OCI-LY1 (cell line): ENCODE results near the gene PATE1.

Experiments used
- CTCF ChIP-seq: fragments of 200-600 bp; sonication (generic), shearing (Covaris generic); IDR thresholded peaks from 2 replicates; pipeline ENCODE4 v1.5.1; 2017; ENCODE audit warnings: mild to moderate bottlenecking, antibody characterized with exemption, low read length, moderate library complexity, mixed read lengths
- EZH2 ChIP-seq: fragments of 200-600 bp; sonication (generic), shearing (Covaris generic); IDR thresholded peaks from 2 replicates; pipeline ENCODE4 v1.8.0; 2017; ENCODE audit warnings: borderline replicate concordance, mixed run types, mild to moderate bottlenecking, antibody characterized with exemption, low read length, moderate library complexity, mixed read lengths

DNA sequence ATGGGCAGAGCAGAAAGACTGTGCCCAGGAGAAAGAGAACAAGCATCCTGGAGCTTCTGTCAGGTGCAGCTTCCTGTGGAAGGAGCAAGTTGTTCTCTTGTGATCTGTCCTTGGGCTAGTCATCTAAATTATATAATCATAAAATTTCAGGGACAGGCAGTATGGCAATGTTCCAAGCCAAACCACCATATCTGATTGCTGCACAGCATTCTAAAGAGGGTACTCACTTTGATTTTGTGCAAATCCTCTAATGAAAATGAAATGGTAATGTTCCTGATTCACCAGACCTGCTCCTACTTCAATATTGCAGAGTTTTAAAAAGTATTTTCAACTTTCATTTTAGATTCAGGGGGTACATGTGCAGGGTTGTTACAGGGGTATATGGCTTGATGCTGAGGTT, 32.6 kb downstream of the PATE1 start, which contains the start of gene PATE2:
- TF ChIP-seq EZH2 = no peak
- no peak for TF ChIP-seq CTCF
